Activated naive CD8-positive, alpha-beta T cell treated with anti-CD3 and anti-CD28 coated beads, Interleukin-2, amount 10 ng/mL, durations not matched to agents 7 days and 5 days (primary cell): ENCODE measurements around the gene LRP6. TPM values are rescaled to one million over a fixed set of nuclear protein-coding genes. Genes with fewer than 3 reads are reported as not detected.
"Not testable (repeated sequence)": the region's sequence is repeated elsewhere in the genome, so short reads cannot be mapped to it uniquely, and the experiment has no call there.

Experiments used
- ATAC-seq: fragments of 150-1000 bp; cut with Tn5 transposase; one replicate; pipeline ENCODE4 v1.10.0; 2021; ENCODE audit warnings: low read depth, moderate library complexity
- POLR2A ChIA-PET: fragments of 350-600 bp; sonication (Branson Sonifier 250); formaldehyde crosslinking; loops from one replicate; lab custom pipeline; 2021; ENCODE audit warnings: antibody characterized with exemption; lab: Charles Lee
- DNase-seq: peaks from one replicate; pipeline ENCODE4 v3.0.0; 2021
- H3K27ac Mint-ChIP-seq: one replicate; pipeline ENCODE4 v1.8.0; 2022; ENCODE audit warnings: mild to moderate bottlenecking, mixed read lengths
- H3K27me3 Mint-ChIP-seq: one replicate; pipeline ENCODE4 v1.8.0; 2022; ENCODE audit warnings: mild to moderate bottlenecking, moderate library complexity, mixed read lengths
- H3K36me3 Mint-ChIP-seq: one replicate; pipeline ENCODE4 v1.8.0; 2021; ENCODE audit warnings: mild to moderate bottlenecking, mixed read lengths
- H3K4me1 Mint-ChIP-seq: one replicate; pipeline ENCODE4 v1.8.0; 2021; ENCODE audit warnings: mixed read lengths
- H3K4me3 Mint-ChIP-seq: one replicate; pipeline ENCODE4 v1.8.0; 2022; ENCODE audit warnings: mild to moderate bottlenecking, moderate library complexity, mixed read lengths
- H3K9me3 Mint-ChIP-seq: one replicate; pipeline ENCODE4 v1.8.0; 2021; ENCODE audit warnings: mixed read lengths
- total RNA-seq, 2 experiments: library from RNA; stranded (reverse); gene quantifications; one replicate each; pipeline ENCODE4 v1.2.3, GENCODE V29; 2021

LRP6 gene
- total RNA-seq, 2 experiments from 2014 or later = 0.48 to 1.1 TPM

DNA sequence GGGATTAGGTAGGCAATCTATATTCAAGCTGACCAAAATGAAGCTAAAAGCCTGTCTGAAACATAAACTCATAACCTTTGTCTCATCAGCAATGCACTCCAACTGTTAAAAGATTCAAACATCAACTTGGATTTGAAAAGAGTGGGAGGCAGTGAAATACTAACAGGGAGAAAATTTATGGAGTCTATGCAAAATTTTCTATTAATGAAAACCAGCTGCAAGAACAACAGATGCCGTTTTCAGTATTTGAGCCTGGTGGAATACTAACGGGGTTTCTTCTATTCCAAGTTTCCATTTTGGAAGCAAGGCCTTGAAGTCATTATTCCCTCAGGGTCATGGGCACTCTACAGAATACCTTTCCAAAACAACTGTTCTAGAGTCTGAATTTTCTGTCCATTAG lies 88.3 kb downstream of the LRP6 start:
- Mint-ChIP-seq H3K27me3 (peaks cover 77% of the 10 kb centered on the region), H3K36me3 (peaks cover 2% of the 10 kb centered on the region), H3K4me3 (no peak overlapping the region), H3K4me1 (no peaks in the 10 kb centered on the region), H3K27ac (no peak overlapping the region), H3K9me3 (no peaks in the 10 kb centered on the region)
- POLR2A ChIA-PET = no interaction called here
- no peak for DNase-seq
- no peak for ATAC-seq

DNA sequence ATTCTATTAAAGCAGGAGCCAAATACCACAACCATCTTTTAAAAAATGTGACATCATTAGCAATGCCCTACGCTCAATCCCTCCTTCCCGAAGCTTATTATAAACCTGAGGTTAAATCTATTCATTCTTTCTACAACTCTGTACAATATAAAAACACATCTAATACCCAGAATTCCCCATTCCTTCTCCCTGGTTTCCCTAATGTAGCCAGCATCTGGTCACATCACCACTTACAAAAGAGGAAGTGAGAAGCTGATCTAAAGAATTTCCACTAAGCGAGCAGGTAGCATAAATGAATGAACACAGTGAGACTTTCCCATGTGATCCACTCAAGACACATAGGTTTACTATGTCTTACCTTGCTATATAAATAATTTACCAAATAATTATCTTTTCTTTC lies 90.4 kb downstream of the LRP6 start:
- Mint-ChIP-seq H3K27ac (no peak overlapping the region), H3K4me3 (no peak overlapping the region)

DNA sequence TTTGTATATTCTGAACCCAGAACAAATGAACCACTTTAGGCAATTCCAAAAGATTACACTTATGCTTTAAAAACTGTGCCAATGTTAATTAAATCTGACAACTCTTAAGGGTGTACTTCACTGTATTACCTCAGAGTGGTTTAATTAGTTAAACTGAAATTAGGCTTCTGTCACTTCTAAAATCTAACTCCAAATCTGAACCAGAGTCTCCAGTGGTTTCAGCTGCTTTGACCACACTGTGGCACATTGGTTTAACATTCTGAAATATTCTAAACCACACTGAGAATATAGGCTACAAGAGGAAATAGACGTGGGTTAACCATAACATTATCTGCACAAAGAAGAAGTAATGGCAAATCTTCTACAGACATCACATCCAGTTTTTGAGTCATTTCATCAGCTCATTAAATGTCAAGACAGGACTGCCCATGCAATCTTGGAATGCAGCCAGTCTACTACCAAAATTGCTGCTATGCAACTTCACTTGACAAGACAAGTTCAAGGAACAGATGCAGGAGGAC lies 94.8 kb downstream of the LRP6 start:
- H3K4me3 Mint-ChIP-seq = no peak overlapping the region
- POLR2A ChIA-PET = interaction anchor here (0.6 kb wide), 2 partner anchors 626 to 1856 kb away, joined by 3 to 6 read pairs; no protein-coding TSS in a partner anchor

More for the DNA sequence above, 90.4 kb downstream of the LRP6 start:
- Mint-ChIP-seq H3K4me1 (peaks cover 13% of the 10 kb centered on the region), H3K9me3 (no peaks in the 10 kb centered on the region), H3K27me3 (peaks cover 76% of the 10 kb centered on the region), H3K36me3 (peaks cover 2% of the 10 kb centered on the region)
- DNase-seq = no peak
- no peak for ATAC-seq
- POLR2A ChIA-PET = no interaction called here

DNA sequence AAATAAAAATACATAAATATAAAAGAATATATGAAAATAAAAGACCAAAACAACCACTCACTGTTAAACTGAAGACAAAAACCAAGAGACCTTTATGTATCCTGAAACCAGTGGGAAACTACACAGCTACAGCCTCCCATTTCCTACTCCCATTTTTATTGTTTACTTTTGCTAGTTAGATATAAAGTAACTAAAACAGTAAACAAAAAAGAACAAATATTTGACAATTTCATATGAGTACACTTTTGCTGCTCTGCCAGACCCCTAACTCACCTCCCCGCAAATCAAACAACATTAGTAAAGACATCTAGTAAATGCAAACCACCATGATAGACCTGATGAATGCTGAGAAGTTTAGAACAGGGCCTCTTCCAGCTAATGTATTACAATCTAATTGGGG lies 99.0 kb downstream of the LRP6 start:
- no peak for ATAC-seq
- DNase-seq = no peak
- no peak overlapping the region for H3K4me3 Mint-ChIP-seq
- peaks cover 13% of the 10 kb centered on the region for H3K4me1 Mint-ChIP-seq
- no peak overlapping the region for H3K27ac Mint-ChIP-seq
- H3K36me3 Mint-ChIP-seq = no peaks in the 10 kb centered on the region
- POLR2A ChIA-PET = no interaction called here
- peaks cover 59% of the 10 kb centered on the region for H3K27me3 Mint-ChIP-seq
- no peaks in the 10 kb centered on the region for H3K9me3 Mint-ChIP-seq

More for the DNA sequence above, 94.8 kb downstream of the LRP6 start:
- Mint-ChIP-seq H3K27me3 (peaks cover 74% of the 10 kb centered on the region), H3K27ac (peak overlapping the region; percentile 17), H3K4me1 (peaks cover 13% of the 10 kb centered on the region), H3K36me3 (no peaks in the 10 kb centered on the region), H3K9me3 (no peaks in the 10 kb centered on the region)
- DNase-seq (no peak), ATAC-seq (peak; percentile 83)

- Mint-ChIP-seq H3K4me3 (no peak overlapping the region), H3K27me3 (peaks cover 58% of the 10 kb centered on the region), H3K36me3 (no peaks in the 10 kb centered on the region), H3K4me1 (peaks cover 4% of the 10 kb centered on the region), H3K9me3 (no peaks in the 10 kb centered on the region), H3K27ac (no peak overlapping the region)
- POLR2A ChIA-PET = no interaction called here
- ATAC-seq = no peak
- DNase-seq = no peak
Observed at GRCh38 chr12:12166751-12167150, 100.1 kb downstream of the LRP6 start.

- Mint-ChIP-seq H3K27ac (no peak overlapping the region), H3K36me3 (no peaks in the 10 kb centered on the region), H3K9me3 (no peaks in the 10 kb centered on the region), H3K4me1 (no peaks in the 10 kb centered on the region), H3K27me3 (peaks cover 31% of the 10 kb centered on the region), H3K4me3 (no peak overlapping the region)
- no peak for DNase-seq
- POLR2A ChIA-PET = no interaction called here
- no peak for ATAC-seq
Observed at GRCh38 chr12:12159988-12160387, 106.9 kb downstream of the LRP6 start.

- Mint-ChIP-seq H3K4me1 (no peaks in the 10 kb centered on the region), H3K27me3 (peaks cover 32% of the 10 kb centered on the region)
Observed at GRCh38 chr12:12158858-12159257, 108.0 kb downstream of the LRP6 start.

DNA sequence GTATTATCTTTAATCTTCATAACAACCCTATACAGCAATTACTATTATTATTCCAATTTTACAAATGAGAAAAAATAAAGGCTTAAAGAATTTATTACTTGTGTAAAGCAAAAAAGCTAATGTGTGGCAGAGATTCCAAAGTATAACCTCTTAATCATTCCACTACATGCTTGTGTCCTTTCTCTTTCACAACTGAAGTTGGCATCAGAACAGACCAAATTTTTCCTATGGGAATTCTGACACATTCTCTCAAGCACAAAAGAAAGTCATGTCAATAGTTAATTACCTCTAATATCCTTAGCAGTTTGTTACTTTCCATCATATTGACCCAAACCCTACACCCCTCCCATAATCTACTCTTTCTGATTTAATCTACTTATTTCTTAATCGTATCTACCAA lies 109.4 kb downstream of the LRP6 start:
- Mint-ChIP-seq H3K9me3 (no peaks in the 10 kb centered on the region), H3K36me3 (no peaks in the 10 kb centered on the region), H3K4me3 (no peak overlapping the region), H3K4me1 (no peaks in the 10 kb centered on the region), H3K27ac (no peak overlapping the region), H3K27me3 (peaks cover 27% of the 10 kb centered on the region)
- POLR2A ChIA-PET = no interaction called here
- ATAC-seq = no peak
- no peak for DNase-seq

More at GRCh38 chr12:12158858-12159257, 108.0 kb downstream of the LRP6 start:
- POLR2A ChIA-PET = interaction anchor here (0.6 kb wide), 1 partner anchor 21 kb away, joined by 3 read pairs; no protein-coding TSS in a partner anchor
- DNase-seq (no peak), ATAC-seq (no peak)
- Mint-ChIP-seq H3K4me3 (no peak overlapping the region), H3K36me3 (no peaks in the 10 kb centered on the region), H3K27ac (no peak overlapping the region), H3K9me3 (no peaks in the 10 kb centered on the region)

DNA sequence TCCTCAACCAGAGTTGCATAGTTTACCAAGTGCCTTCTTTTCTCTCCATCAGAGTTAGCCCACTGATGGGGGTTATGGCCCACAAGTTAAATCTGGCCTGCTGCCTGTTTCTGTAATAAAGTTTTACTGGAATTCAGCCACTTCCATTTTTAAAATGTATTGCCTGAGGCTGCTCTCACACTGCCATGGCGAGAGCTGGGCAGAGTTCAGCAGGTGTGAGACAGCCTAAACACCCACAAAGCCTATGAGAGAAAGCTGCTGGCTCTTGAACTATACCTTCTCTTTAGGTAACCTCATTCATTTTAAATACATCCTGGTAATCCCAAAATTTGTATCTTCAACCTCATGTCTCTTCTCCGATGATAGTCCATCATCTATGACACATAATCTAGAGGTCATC lies 110.0 kb downstream of the LRP6 start:
- Mint-ChIP-seq H3K4me3 (no peak overlapping the region), H3K36me3 (no peaks in the 10 kb centered on the region), H3K27me3 (peaks cover 22% of the 10 kb centered on the region), H3K9me3 (no peaks in the 10 kb centered on the region), H3K4me1 (no peaks in the 10 kb centered on the region), H3K27ac (no peak overlapping the region)
- ATAC-seq = no peak
- DNase-seq = no peak
- POLR2A ChIA-PET = no interaction called here

- Mint-ChIP-seq H3K4me1 (no peaks in the 10 kb centered on the region), H3K27ac (no peak overlapping the region), H3K9me3 (no peaks in the 10 kb centered on the region), H3K36me3 (no peaks in the 10 kb centered on the region), H3K27me3 (peaks cover 22% of the 10 kb centered on the region), H3K4me3 (no peak overlapping the region)
- ATAC-seq (no peak), DNase-seq (no peak)
- POLR2A ChIA-PET = no interaction called here
Observed at GRCh38 chr12:12156116-12156515, 110.7 kb downstream of the LRP6 start.

DNA sequence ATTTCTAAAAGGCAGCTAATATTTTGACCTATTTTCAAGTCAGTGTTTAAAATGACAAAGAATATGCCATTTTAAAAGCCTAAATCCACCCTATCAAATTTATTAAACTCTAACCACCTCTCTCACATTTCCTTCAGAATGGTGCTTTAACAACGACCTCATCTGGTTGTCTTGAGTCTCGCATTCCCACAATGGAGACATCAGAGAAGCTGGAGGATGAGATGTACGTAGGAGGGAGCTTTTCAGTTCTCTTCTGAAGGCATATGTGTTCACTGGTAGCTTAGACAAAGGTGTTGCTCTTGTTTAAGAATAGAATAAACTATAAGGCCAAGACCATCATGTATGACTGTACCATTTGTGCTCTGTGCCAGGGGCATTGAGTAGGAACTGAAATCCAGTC lies 113.2 kb downstream of the LRP6 start:
- POLR2A ChIA-PET = no interaction called here

DNA sequence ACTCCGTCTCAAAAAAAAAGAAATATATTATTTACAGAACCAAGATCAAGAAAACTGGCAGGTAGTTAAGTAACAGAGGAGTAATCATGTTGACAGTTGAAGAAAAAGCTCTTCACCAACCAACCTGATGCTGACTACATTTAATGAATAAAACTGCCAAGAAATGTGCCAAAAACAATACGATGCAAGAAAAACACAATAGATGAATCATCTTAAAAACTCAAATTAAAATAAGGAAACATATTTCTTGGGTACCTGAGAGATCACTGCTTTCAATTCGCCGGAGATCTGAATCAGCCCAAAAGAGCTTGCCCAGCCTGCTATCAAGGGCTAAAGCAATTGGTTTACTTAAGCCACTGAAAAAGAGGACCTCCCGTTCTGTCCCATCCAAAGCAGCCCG lies 119.7 kb downstream of the LRP6 start:
- Mint-ChIP-seq H3K27me3 (peaks cover 11% of the 10 kb centered on the region), H3K9me3 (no peaks in the 10 kb centered on the region), H3K4me3 (no peak overlapping the region), H3K4me1 (no peaks in the 10 kb centered on the region), H3K27ac (no peak overlapping the region), H3K36me3 (no peaks in the 10 kb centered on the region)
- DNase-seq = no peak
- ATAC-seq = no peak
- POLR2A ChIA-PET = no interaction called here

More for the DNA sequence above, 113.2 kb downstream of the LRP6 start:
- Mint-ChIP-seq H3K4me3 (no peak overlapping the region), H3K4me1 (no peaks in the 10 kb centered on the region), H3K27me3 (peaks cover 22% of the 10 kb centered on the region), H3K36me3 (no peaks in the 10 kb centered on the region), H3K9me3 (no peaks in the 10 kb centered on the region), H3K27ac (no peak overlapping the region)
- ATAC-seq = no peak
- no peak for DNase-seq

DNA sequence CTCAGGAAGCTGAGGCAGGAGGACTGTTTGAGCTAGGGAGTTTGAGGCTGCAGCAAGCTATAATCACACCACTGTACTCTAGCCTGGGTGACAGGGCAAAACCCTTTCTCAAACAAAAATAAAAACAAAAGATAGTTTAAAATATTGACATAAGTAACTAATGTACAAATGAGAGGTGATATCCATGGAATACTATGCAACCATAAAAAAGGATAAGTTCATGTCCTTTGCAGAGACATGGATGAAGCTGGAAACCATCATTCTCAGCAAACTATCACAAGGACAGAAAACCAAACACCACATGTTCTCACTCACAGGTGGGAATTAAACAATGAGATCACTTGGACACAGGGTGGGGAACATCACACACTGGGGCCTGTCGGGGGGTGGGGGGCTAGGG lies 122.3 kb downstream of the LRP6 start:
- DNase-seq, H3K4me1 Mint-ChIP-seq, POLR2A ChIA-PET, H3K27ac Mint-ChIP-seq, H3K4me3 Mint-ChIP-seq, H3K9me3 Mint-ChIP-seq, H3K36me3 Mint-ChIP-seq, ATAC-seq: not testable (repeated sequence)
- H3K27me3 Mint-ChIP-seq = peaks cover 21% of the 10 kb centered on the region

- Mint-ChIP-seq H3K4me3 (no peak overlapping the region), H3K36me3 (no peaks in the 10 kb centered on the region), H3K27me3 (peaks cover 28% of the 10 kb centered on the region)
Observed at GRCh38 chr12:12141000-12141399, 125.8 kb downstream of the LRP6 start.

More at GRCh38 chr12:12141000-12141399, 125.8 kb downstream of the LRP6 start:
- POLR2A ChIA-PET = no interaction called here
- DNase-seq = no peak
- Mint-ChIP-seq H3K27ac (no peak overlapping the region), H3K4me1 (no peaks in the 10 kb centered on the region), H3K9me3 (no peaks in the 10 kb centered on the region)
- no peak for ATAC-seq
